Measurements from ENCODE around the gene PTPRB. TPM values are rescaled to one million over a fixed set of nuclear protein-coding genes. Genes with fewer than 3 reads are reported as not detected.

PTPRB gene
- total and polyA plus RNA-seq, 2 donors (not counting 1 experiment from before 2014, with no cell fraction given) = 0.01 TPM; not detected in 1

GRCh38 chr12:70635755-70636154, 1.5 kb downstream of the PTPRB start:
- no peaks in the 10 kb centered on the region for H3K36me3 ChIP-seq (replicated peaks in 1 of 2; ENCODE audit: control extremely low read depth in 1 of 2, control insufficient read depth in 1 of 2, extremely low read depth in 1 of 2, insufficient read depth in 2 of 2, low read length in 1 of 2)
- H3K9ac ChIP-seq (ENCODE audit: low read length) = no peak overlapping the region
- DNase-seq (no peak), ATAC-seq (ENCODE audit: low read depth) (no peak)
- no peak overlapping the region for H3K4me3 Mint-ChIP-seq
- H3K27me3 Mint-ChIP-seq = no peaks in the 10 kb centered on the region
- H3K27ac Mint-ChIP-seq = no peak overlapping the region
- H3K4me2 ChIP-seq (replicated peaks; ENCODE audit: low read depth, low read length, poor library complexity, severe bottlenecking) = no peak overlapping the region
- no peak overlapping the region for H3K27ac ChIP-seq (ENCODE audit: low read length in 2 of 2)
- no peaks in the 10 kb centered on the region for H3K4me1 ChIP-seq (ENCODE audit: control insufficient read depth in 2 of 2, insufficient read depth in 2 of 2, low read length in 2 of 2)
- ChIA-PET POLR2A (no interaction called here), CTCF (no interaction called here)
- no peaks in the 10 kb centered on the region for H3K27me3 ChIP-seq (replicated peaks in 1 of 4; ENCODE audit: control extremely low read depth in 1 of 4, control insufficient read depth in 3 of 4, insufficient read depth in 4 of 4, low read length in 3 of 4)
- H3K4me3 ChIP-seq (ENCODE audit: control extremely low read depth in 1 of 5, extremely low read depth in 1 of 5, insufficient read depth in 1 of 5, low read depth in 2 of 5, low read length in 4 of 5) = no peak overlapping the region
- no peaks in the 10 kb centered on the region for H3K4me1 Mint-ChIP-seq
- intact Hi-C loops (cut with micrococcal nuclease) = no loop called here
- H4K20me1 ChIP-seq (ENCODE audit: control insufficient read depth, insufficient read depth, low read length, poor library complexity, severe bottlenecking) = no peaks in the 10 kb centered on the region
- no peaks in the 10 kb centered on the region for H3K9me3 Mint-ChIP-seq (ENCODE audit: insufficient read depth)
- no peaks in the 10 kb centered on the region for H3K9me3 ChIP-seq (ENCODE audit: control extremely low read depth in 1 of 3, control insufficient read depth in 2 of 3, insufficient read depth in 1 of 3, low read length in 2 of 3)
- 100% methylated on average over 5 of the region's 7 CpGs for WGBS (ENCODE audit: insufficient coverage)
- H3K79me2 ChIP-seq (ENCODE audit: control insufficient read depth, insufficient read depth, low read length) = no peaks in the 10 kb centered on the region
- H2AFZ ChIP-seq (ENCODE audit: insufficient read depth, low read depth, low read length, poor library complexity, severe bottlenecking) = no peak overlapping the region
- TF ChIP-seq EZH2 (IDR thresholded peaks at IDR 0.05; ENCODE audit: borderline replicate concordance, insufficient read depth, low read depth, low read length, poor library complexity, severe bottlenecking) (no peak), CTCF (IDR thresholded peaks at IDR 0.05) (no peak)

DNA sequence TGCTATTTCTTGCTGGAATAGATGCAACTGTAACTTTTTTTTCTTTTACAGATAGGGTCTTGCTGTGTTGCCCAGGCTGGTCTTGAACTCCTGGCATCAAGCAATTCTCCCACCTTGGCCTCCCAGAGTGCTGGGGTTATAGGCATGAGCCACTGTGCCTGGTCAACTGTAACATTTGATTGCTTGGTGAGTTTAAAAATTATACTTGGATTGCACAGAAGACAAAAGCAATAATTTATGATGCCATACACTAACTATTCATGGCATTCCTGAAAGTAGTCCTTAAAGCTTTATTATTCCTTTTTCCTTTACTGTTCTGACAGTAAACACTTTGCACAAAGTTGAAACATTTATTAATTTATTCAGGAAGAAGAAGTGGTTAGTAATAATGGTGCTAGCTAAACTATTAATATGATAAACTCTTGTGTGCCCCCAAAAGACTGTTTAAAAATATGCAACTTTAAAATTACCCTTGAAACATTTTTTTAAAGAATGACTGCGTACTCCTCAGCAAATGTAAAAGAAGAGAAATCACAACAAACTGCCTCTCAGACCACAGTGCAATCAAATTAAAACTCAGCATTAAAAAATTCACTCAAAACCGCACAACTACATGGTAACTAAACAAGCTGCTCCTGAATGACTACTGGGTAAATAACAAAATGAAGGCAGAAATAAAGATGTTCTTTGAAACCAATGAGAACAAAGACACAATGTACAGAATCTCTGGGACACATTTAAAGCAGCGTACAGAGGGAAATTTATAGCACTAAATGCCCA, 8.3 kb downstream of the PTPRB start:
- Histone ChIP-seq H3K4me3 (ENCODE audit: control extremely low read depth in 1 of 5, extremely low read depth in 1 of 5, insufficient read depth in 1 of 5, low read depth in 2 of 5, low read length in 4 of 5) (no peak overlapping the region), H3K4me1 (ENCODE audit: control insufficient read depth in 2 of 2, insufficient read depth in 2 of 2, low read length in 2 of 2) (no peaks in the 10 kb centered on the region), H4K20me1 (ENCODE audit: control insufficient read depth, insufficient read depth, low read length, poor library complexity, severe bottlenecking) (no peaks in the 10 kb centered on the region), H3K27ac (ENCODE audit: low read length in 2 of 2) (no peak overlapping the region), H3K9ac (ENCODE audit: low read length) (no peak overlapping the region), H3K36me3 (replicated peaks in 1 of 2; ENCODE audit: control extremely low read depth in 1 of 2, control insufficient read depth in 1 of 2, extremely low read depth in 1 of 2, insufficient read depth in 2 of 2, low read length in 1 of 2) (no peaks in the 10 kb centered on the region), H3K79me2 (ENCODE audit: control insufficient read depth, insufficient read depth, low read length) (no peaks in the 10 kb centered on the region), H3K4me2 (replicated peaks; ENCODE audit: low read depth, low read length, poor library complexity, severe bottlenecking) (no peak overlapping the region), H3K9me3 (ENCODE audit: control extremely low read depth in 1 of 3, control insufficient read depth in 2 of 3, insufficient read depth in 1 of 3, low read length in 2 of 3) (no peaks in the 10 kb centered on the region), H2AFZ (ENCODE audit: insufficient read depth, low read depth, low read length, poor library complexity, severe bottlenecking) (no peak overlapping the region), H3K27me3 (replicated peaks in 1 of 4; ENCODE audit: control extremely low read depth in 1 of 4, control insufficient read depth in 3 of 4, insufficient read depth in 4 of 4, low read length in 3 of 4) (peaks cover 0 to 2% (median 0%) of the 10 kb centered on the region in 4 experiments)
- TF ChIP-seq EZH2 (IDR thresholded peaks at IDR 0.05; ENCODE audit: borderline replicate concordance, insufficient read depth, low read depth, low read length, poor library complexity, severe bottlenecking) = no peak
- TF ChIP-seq CTCF (IDR thresholded peaks at IDR 0.05) = no peak
- DNase-seq (no peak), ATAC-seq (ENCODE audit: low read depth) (no peak)
- intact Hi-C loops (cut with micrococcal nuclease) = no loop called here
- Mint-ChIP-seq H3K4me3 (no peak overlapping the region), H3K27ac (no peak overlapping the region), H3K27me3 (no peaks in the 10 kb centered on the region), H3K9me3 (ENCODE audit: insufficient read depth) (no peaks in the 10 kb centered on the region), H3K4me1 (no peaks in the 10 kb centered on the region)
- ChIA-PET POLR2A (no interaction called here), CTCF (no interaction called here)
- WGBS (ENCODE audit: insufficient coverage) = 67% methylated on average over 1 of the region's 3 CpGs
